ENCODE results near the gene ADGRV1.

GRCh38 chr5:90955001-90955635 lies 396.5 kb downstream of the ADGRV1 start:
- no peak for TF ChIP-seq CTCF (IDR thresholded peaks at IDR 0.05)
- TF ChIP-seq POLR2A (IDR thresholded peaks at IDR 0.05): no peak
